Left cardiac atrium (tissue), 4 donors: ENCODE results near the gene HMGN5. TPM values are rescaled to one million over a fixed set of nuclear protein-coding genes. Genes with fewer than 3 reads are reported as not detected.

Source experiments
- ATAC-seq, 2 donors: fragments of 200-7000 bp; cut with Tn5 transposase; one replicate each; pipeline ENCODE4 v1.9.1; 2020; ENCODE audit warnings: mild to moderate bottlenecking in 2 of 2, moderate library complexity in 2 of 2
- DNase-seq: peaks from one replicate; pipeline ENCODE4 v3.0.0-alpha.2; 2020
- intact Hi-C, 2 donors: fragments of 100-400 bp; cut with DNase I; formaldehyde crosslinking; loops; one replicate each; pipeline versions ENCODE4 v1.14.1 to v1.15.1; 2022 to 2023
- long read RNA-seq: library from polyadenylated mRNA; unstranded; transcript quantifications from one replicate; pipeline ENCODE4 v2.0.0, GENCODE V29; 2021
- total RNA-seq, 2 donors: library from RNA; stranded (reverse); fragmentation: NEBNext Ultra II Directional; extraction: Animal tissue kit (Norgen Biotek cat#: 25700); gene quantifications; one replicate each; pipeline ENCODE4 v1.2.1, GENCODE V29; 2021
- donor health status: DM: no; HTN: yes; CAD: no.
- donor health status: DM: no; HTN: yes; CAD: no; lungs with severe emphysema.
- donor health status: DM: yes; HTN: yes; CAD: no.
- donor health status: Dilated cardiomyopathy.

The HMGN5 gene
- total RNA-seq: 1 to 10 TPM; 3.6 to 4.1 TPM
- long read RNA-seq: 0 reads

GRCh38 chrX:81201671-81202455, at the start of gene HMGN5, which contains the start of gene SH3BGRL:
HMGN5 (minus strand) TSS chrX:81201913; CDS start chrX:81121549, 80,364 bp downstream.
SH3BGRL (plus strand) TSS chrX:81202102; CDS start chrX:81202201, 99 bp downstream.
- peak; percentile 85 for DNase-seq
- intact Hi-C loops: no loop called here
- peak; percentile 98 to 100 for ATAC-seq

GRCh38 chrX:81241753-81242152, 40.0 kb upstream of the HMGN5 start:
- no peak for DNase-seq
- no peak for ATAC-seq
- intact Hi-C loops: no loop called here

GRCh38 chrX:81240701-81241331, 39.1 kb upstream of the HMGN5 start:
- no peak for ATAC-seq
- no peak for DNase-seq
- intact Hi-C loops: no loop called here

GRCh38 chrX:81238166-81238565, 36.5 kb upstream of the HMGN5 start:
- DNase-seq: no peak
- ATAC-seq: no peak
- intact Hi-C loops: no loop called here

GRCh38 chrX:81237516-81237915, 35.8 kb upstream of the HMGN5 start:
- ATAC-seq (no peak), DNase-seq (no peak)
- intact Hi-C loops: no loop called here

- no peak for DNase-seq
- ATAC-seq: no peak
- intact Hi-C loops: no loop called here
Measured at GRCh38 chrX:81232218-81232617, 30.5 kb upstream of the HMGN5 start.

- intact Hi-C loops: no loop called here
- no peak for DNase-seq
Measured at GRCh38 chrX:81231476-81231875, 29.8 kb upstream of the HMGN5 start.

GRCh38 chrX:81229901-81230300, 28.2 kb upstream of the HMGN5 start:
- intact Hi-C loops: no loop called here
- DNase-seq: no peak
- ATAC-seq: no peak

More at GRCh38 chrX:81231476-81231875, 29.8 kb upstream of the HMGN5 start:
- no peak for ATAC-seq

- ATAC-seq (no peak), DNase-seq (no peak)
- intact Hi-C loops: no loop called here
Measured at GRCh38 chrX:81229229-81229628, 27.5 kb upstream of the HMGN5 start.

GRCh38 chrX:81215685-81216084, 14.0 kb upstream of the HMGN5 start:
- intact Hi-C loops: no loop called here
- ATAC-seq (no peak), DNase-seq (no peak)

GRCh38 chrX:81208916-81209315, 7.2 kb upstream of the HMGN5 start:
- no peak for ATAC-seq
- DNase-seq: no peak
- intact Hi-C loops: no loop called here

GRCh38 chrX:81206476-81206875, 4.8 kb upstream of the HMGN5 start:
- no peak for DNase-seq
- ATAC-seq: no peak
- intact Hi-C loops: no loop called here

- intact Hi-C loops: no loop called here
- ATAC-seq (no peak), DNase-seq (no peak)
Measured at GRCh38 chrX:81205551-81205950, 3.8 kb upstream of the HMGN5 start.

GRCh38 chrX:81202943-81203342, 1.2 kb upstream of the HMGN5 start:
- intact Hi-C loops: no loop called here
- no peak for DNase-seq
- no peak for ATAC-seq

- intact Hi-C loops: no loop called here
- ATAC-seq (peak; percentile 21 to 66), DNase-seq (no peak)
Measured at GRCh38 chrX:81202456-81202819, 725 bp upstream of the HMGN5 start.

- intact Hi-C loops: no loop called here
- no peak for ATAC-seq
Measured at GRCh38 chrX:81201071-81201470, 642 bp downstream of the HMGN5 start.

GRCh38 chrX:81195712-81196111, 6.0 kb downstream of the HMGN5 start:
- DNase-seq: peak; percentile 50
- peak in 1 of 2 donors; percentile 61 for ATAC-seq
- intact Hi-C loops: no loop called here

More at GRCh38 chrX:81201071-81201470, 642 bp downstream of the HMGN5 start:
- no peak for DNase-seq

GRCh38 chrX:81195259-81195658, 6.5 kb downstream of the HMGN5 start:
- intact Hi-C loops: no loop called here
- ATAC-seq (no peak), DNase-seq (no peak)

- no peak for DNase-seq
- no peak for ATAC-seq
- intact Hi-C loops: no loop called here
Measured at GRCh38 chrX:81174286-81174685, 27.4 kb downstream of the HMGN5 start.

GRCh38 chrX:81168391-81168790, 33.3 kb downstream of the HMGN5 start:
- DNase-seq (no peak), ATAC-seq (no peak)
- intact Hi-C loops: no loop called here
